Measurements from ENCODE around the gene ARID1B. TPM values are rescaled to one million over a fixed set of nuclear protein-coding genes. Genes with fewer than 3 reads are reported as not detected.

ARID1B gene
- total RNA-seq, 1 experiment from 2014 or later = 60.3 TPM

- TF ChIP-seq, protein P1, sequence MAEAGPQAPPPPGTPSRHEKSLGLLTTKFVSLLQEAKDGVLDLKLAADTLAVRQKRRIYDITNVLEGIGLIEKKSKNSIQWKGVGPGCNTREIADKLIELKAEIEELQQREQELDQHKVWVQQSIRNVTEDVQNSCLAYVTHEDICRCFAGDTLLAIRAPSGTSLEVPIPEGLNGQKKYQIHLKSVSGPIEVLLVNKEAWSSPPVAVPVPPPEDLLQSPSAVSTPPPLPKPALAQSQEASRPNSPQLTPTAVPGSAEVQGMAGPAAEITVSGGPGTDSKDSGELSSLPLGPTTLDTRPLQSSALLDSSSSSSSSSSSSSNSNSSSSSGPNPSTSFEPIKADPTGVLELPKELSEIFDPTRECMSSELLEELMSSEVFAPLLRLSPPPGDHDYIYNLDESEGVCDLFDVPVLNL (CRISPR knock-in tag; IDR thresholded peaks at IDR 0.05; ENCODE audit: borderline replicate concordance, low read depth) = no peak
- no peak for TF ChIP-seq PRRX2 (CRISPR knock-in tag; IDR thresholded peaks at IDR 0.05)
- TF ChIP-seq ATF3 (CRISPR knock-in tag; conservative IDR thresholded peaks at IDR 0.05) = no peak
Measured at GRCh38 chr6:156954816-156955215, 177.6 kb downstream of the ARID1B start (continued).

GRCh38 chr6:156955494-156956183 is 178.5 kb downstream of the ARID1B start:
- H3K4me1 Mint-ChIP-seq = peaks cover 47% of the 10 kb centered on the region
- POLR2A ChIA-PET = no interaction called here
- H3K27me3 Mint-ChIP-seq (ENCODE audit: low read depth) = no peaks in the 10 kb centered on the region
- H3K27ac Mint-ChIP-seq = no peak overlapping the region
- H3K9me3 Mint-ChIP-seq = no peaks in the 10 kb centered on the region
- no peaks in the 10 kb centered on the region for H3K36me3 Mint-ChIP-seq
- no peak for DNase-seq (ENCODE audit: low spot score)
- CTCF ChIA-PET = no interaction called here
- no peak overlapping the region for H3K4me3 Mint-ChIP-seq
- no peak for ATAC-seq
- no peak for TF ChIP-seq CREM (CRISPR knock-in tag; IDR thresholded peaks at IDR 0.05)
- TF ChIP-seq ZBTB21 (CRISPR knock-in tag; IDR thresholded peaks at IDR 0.05; ENCODE audit: borderline replicate concordance) = no peak
- TF ChIP-seq FOXK1 (CRISPR knock-in tag; IDR thresholded peaks at IDR 0.05) = no peak
- TF ChIP-seq, protein P2, sequence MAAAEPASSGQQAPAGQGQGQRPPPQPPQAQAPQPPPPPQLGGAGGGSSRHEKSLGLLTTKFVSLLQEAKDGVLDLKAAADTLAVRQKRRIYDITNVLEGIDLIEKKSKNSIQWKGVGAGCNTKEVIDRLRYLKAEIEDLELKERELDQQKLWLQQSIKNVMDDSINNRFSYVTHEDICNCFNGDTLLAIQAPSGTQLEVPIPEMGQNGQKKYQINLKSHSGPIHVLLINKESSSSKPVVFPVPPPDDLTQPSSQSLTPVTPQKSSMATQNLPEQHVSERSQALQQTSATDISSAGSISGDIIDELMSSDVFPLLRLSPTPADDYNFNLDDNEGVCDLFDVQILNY (CRISPR knock-in tag; IDR thresholded peaks at IDR 0.05) = no peak
- TF ChIP-seq ZNF317 (CRISPR knock-in tag; IDR thresholded peaks at IDR 0.05; ENCODE audit: borderline replicate concordance, low read depth) = no peak
- TF ChIP-seq, protein P3, sequence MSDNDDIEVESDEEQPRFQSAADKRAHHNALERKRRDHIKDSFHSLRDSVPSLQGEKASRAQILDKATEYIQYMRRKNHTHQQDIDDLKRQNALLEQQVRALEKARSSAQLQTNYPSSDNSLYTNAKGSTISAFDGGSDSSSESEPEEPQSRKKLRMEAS (CRISPR knock-in tag; IDR thresholded peaks at IDR 0.05) = no peak
- TF ChIP-seq NR3C1 (CRISPR knock-in tag; conservative IDR thresholded peaks at IDR 0.05; ENCODE audit: low read depth) = no peak
- no peak for TF ChIP-seq MLX (CRISPR knock-in tag; IDR thresholded peaks at IDR 0.05)
- TF ChIP-seq AR (CRISPR knock-in tag; IDR thresholded peaks at IDR 0.05) = no peak
- no peak for TF ChIP-seq ZNF532 (CRISPR knock-in tag; IDR thresholded peaks at IDR 0.05; ENCODE audit: borderline replicate concordance)
- TF ChIP-seq, protein P4, sequence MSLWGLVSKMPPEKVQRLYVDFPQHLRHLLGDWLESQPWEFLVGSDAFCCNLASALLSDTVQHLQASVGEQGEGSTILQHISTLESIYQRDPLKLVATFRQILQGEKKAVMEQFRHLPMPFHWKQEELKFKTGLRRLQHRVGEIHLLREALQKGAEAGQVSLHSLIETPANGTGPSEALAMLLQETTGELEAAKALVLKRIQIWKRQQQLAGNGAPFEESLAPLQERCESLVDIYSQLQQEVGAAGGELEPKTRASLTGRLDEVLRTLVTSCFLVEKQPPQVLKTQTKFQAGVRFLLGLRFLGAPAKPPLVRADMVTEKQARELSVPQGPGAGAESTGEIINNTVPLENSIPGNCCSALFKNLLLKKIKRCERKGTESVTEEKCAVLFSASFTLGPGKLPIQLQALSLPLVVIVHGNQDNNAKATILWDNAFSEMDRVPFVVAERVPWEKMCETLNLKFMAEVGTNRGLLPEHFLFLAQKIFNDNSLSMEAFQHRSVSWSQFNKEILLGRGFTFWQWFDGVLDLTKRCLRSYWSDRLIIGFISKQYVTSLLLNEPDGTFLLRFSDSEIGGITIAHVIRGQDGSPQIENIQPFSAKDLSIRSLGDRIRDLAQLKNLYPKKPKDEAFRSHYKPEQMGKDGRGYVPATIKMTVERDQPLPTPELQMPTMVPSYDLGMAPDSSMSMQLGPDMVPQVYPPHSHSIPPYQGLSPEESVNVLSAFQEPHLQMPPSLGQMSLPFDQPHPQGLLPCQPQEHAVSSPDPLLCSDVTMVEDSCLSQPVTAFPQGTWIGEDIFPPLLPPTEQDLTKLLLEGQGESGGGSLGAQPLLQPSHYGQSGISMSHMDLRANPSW (CRISPR knock-in tag; conservative IDR thresholded peaks at IDR 0.05; ENCODE audit: low read depth) = no peak
- no peak for TF ChIP-seq MXD4 (CRISPR knock-in tag; IDR thresholded peaks at IDR 0.05; ENCODE audit: borderline replicate concordance)
- TF ChIP-seq SOX15 (CRISPR knock-in tag; IDR thresholded peaks at IDR 0.05) = no peak
- TF ChIP-seq SMAD3 (CRISPR knock-in tag; IDR thresholded peaks at IDR 0.05; ENCODE audit: borderline replicate concordance) = no peak
- TF ChIP-seq SP1 (CRISPR knock-in tag; conservative IDR thresholded peaks at IDR 0.05) = no peak
- no peak for TF ChIP-seq OVOL2 (CRISPR knock-in tag; IDR thresholded peaks at IDR 0.05; ENCODE audit: borderline replicate concordance)
- TF ChIP-seq ZNF138 (CRISPR knock-in tag; conservative IDR thresholded peaks at IDR 0.05) = no peak
- no peak for TF ChIP-seq TP53 (CRISPR knock-in tag; IDR thresholded peaks at IDR 0.05)
